Endometrium (tissue), 2 donors: ENCODE measurements around the gene FGF2.
"Not testable (repeated sequence)": the region's sequence is repeated elsewhere in the genome, so short reads cannot be mapped to it uniquely, and the experiment has no call there.

Experiments used
- FAIRE-seq: peaks from 2 replicates; lab custom pipeline; 2012; peaks lifted over from hg19 to GRCh38; lab: Jason Lieb, UNC
- donor health status: control.
- donor health status: control.

FGF2 gene

DNA sequence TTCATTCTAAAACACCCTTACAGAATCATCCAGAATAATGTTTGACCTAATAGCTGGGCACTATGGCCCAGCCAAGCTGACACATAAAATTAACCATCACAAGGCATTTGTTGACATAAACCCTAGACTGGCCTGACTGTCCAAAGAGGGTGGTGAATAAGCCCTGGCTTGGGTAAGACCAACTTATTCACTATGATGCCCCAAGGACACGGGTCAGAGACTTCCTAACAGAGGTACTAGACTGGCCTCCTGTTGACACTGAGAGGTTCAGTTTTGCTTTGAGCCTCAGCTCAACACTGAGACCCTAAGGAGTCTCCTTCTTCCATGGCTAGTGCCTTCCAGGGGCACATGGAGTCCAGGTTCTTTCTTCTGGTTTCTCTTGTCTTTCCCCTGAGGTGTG is 21.3 kb downstream of the FGF2 start:
- FAIRE-seq, result no peak

DNA sequence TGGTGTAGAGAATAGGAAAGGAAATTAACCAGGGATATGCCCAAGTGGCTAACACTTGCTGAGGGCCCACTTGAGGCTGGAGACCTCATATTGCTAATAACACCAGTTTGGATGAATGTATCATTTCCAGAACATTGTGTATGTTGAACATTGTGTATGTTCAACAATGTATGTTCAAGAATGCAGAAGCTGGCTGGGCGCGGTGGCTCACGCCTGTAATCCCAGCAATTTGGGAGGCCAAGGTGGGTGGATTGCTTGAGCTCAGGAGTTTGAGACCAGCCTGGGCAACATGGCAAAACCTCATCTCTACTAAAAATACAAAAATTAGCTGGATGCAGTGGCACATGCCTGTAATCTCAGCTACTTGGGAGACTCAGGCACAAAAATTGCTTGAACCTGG is 23.2 kb downstream of the FGF2 start:
- not testable (repeated sequence) for FAIRE-seq

DNA sequence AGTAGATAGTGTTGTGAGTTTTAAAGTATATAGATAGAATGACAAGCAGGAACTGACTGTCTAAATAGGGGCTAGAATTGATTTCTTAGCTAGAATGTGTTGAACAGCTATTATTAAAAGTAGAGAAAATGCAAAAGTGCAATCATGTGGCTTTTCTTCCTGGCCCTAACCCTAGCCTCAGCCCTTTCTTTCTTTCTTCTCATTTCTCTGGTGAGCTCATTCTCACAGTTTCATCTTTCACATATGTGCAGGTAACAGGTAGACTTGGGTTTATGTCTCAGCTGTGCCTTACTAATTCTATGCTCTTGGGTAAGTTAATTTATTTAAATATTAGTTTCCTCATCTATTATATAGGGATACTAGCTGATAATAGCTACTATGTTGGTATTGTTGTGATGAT is 24.9 kb downstream of the FGF2 start:
- no peak for FAIRE-seq

DNA sequence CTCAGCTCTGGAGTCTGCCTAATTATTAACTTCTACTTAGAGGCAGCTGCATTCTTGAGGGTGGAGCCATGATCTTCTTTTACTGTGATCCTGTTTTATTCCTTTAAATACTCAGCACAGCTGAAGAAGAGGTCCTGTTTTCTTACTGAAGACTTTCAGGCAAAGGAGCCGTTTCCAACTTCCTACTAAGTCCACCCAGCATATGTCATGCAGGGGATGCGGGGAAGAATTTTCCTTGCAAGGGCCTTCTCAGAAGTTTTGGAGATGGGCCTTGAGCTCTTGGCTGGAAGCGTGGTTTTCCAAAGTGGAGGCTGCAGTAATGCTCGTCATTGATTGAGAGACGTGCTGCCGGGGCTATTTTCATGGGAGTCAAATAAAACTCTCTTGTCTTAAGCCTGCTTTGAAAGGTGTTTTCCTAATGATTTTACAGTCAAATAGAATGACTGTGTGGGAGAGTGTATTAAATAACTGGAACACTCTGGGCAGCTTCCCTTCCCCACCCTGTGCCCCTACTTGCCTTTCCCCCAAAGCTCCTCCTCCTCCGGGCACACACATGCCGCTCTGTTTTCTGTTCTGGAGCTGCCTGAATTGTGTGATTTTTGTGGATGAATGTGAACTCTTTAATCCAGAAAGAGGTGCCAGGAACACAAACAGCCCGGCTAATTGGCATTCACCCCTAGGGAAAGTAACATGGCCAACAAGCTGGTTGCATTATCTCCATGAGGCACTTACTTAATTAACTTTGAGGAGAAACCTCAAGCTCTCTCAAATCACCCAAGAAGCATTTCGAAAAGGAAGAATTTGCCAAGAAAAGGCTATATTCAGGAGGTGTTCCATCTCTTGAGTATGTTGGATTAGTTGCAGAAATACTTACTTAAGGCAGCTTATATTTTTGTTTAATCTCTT is 28.1 kb downstream of the FGF2 start:
- no peak for FAIRE-seq

DNA sequence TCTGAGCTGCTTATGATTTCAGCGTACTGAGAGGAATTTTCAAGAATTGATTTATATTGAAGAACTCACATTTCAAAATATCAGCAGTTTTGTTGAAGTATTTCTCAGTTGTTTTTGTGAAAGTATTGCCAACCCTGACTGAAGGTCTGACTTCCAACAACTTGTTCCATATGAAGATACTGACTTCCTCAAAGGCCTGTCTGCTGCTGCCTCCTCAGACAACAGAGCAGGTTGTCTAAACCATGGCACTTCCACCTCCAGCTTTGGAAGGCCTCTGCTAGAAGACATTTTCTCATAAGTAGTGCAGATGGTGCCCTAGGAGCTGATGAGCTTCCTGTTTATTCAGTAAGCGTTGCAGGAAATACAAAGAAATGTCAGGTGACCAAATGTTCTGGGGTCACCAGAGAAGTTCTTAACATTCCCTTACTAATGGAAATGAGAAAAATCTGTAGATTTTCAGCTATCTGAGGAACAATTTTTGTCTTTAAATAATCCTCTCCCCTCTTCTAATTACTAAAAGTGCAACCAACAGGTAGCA is 28.8 kb downstream of the FGF2 start:
- FAIRE-seq, result no peak

DNA sequence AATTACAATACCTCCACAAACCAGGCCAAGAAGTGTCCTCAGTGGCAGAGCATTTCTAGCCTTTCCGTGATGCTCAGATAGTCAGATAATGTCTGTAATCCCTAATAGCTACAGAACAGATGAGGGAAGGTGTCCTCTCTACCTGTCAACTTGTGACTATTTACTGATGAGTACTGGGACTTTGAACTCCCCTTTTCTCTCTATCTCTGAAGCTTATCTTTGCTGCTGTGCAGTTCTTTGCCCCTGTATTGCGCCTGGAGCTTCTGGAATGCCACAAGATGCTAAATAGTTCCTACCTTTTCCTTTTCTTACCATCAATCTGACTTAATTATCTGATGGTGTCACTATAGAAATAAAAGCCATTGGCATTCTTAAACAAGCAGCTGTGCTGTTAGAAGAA is 30.5 kb downstream of the FGF2 start:
- no peak for FAIRE-seq

DNA sequence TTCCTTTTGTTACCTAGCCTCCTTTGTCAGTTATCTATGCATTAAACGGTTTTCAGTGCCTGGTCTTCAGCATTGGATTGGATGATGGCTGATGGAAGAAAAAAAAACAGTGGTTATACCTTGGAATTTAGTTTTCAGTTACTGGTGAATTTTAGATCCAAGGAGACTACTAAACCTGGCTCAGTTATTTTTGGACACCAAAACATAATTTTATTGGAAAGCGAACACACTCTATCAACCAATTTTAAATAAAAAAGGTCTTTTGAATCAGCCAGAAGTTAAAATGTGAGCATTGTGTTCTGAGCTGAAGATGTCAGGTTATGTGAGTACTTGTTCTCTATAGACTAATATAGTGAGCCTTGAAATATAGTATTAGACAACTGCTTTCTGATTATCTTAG is 32.1 kb downstream of the FGF2 start:
- FAIRE-seq, result no peak

DNA sequence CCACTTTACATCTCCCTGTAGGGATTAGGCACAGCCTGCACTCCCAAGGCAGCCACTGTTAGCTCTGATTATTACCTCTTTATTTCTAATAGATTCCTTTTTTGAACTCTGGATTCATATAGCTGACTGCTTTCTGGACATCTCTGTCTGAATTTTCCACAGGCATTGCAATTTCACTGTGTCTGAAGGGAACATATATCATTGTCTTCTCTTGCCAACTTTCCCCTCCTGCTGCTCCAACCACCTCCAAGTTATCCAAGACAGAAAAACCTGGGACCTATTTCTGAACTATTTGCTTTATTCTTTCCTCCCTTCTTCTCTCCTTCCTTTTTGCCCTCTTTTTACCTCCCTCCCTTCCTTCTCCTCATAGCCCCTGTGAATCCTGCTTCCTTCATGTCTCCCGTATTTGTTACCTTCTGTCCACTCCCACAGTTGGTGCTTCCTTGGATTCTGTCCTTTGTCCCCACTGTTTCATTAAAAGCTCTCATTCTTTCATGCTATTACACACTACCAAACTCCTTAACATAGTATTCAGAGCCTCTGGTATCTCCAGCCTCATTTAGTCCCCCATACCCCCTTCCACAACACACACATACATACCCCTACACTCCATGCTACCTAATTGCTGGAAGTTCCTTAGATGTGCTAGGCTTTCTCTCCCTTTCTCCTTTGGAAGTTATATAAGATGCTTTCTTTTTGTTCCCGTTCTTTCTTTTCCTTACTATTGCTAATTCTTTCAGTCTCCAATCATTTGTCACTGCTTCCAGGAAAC is 34.7 kb downstream of the FGF2 start:
- FAIRE-seq, result no peak

DNA sequence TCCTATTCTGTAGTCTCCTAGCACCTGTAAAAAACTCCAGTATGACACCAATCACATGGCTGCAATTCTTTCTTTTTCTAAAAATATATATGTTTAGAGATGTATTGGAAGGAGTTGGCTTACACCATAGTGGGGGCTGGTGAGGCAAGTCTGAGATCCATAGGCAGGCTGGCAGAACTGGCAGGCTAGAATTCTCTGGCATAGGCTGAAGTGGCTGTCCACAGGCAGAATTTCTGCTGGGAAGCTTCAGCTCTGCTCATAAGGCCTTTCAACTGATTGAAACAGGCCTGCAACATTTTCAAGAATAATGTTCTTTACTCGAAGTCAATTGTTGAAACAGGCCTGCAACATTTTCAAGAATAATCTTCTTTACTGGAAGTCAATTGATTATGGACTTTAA is 37.0 kb downstream of the FGF2 start:
- no peak for FAIRE-seq

DNA sequence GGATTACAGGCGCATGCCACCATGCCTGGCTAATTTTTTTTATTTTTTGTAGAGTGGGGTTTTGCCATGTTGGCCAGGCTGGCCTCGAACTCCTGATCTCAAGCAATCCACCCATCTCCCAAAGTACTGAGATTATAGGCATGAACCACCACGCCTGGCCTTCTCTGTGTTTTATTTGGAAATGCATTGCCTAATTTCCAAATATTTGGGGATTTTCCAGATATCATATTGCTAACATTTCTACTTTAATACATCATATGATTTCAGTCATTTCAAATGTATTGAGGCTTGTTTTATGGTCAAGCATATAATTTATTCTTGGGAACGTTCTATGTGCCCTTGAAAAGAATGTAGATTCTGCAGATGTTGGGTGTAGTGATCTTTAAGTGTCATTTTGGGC is 38.8 kb downstream of the FGF2 start:
- FAIRE-seq, result no peak

DNA sequence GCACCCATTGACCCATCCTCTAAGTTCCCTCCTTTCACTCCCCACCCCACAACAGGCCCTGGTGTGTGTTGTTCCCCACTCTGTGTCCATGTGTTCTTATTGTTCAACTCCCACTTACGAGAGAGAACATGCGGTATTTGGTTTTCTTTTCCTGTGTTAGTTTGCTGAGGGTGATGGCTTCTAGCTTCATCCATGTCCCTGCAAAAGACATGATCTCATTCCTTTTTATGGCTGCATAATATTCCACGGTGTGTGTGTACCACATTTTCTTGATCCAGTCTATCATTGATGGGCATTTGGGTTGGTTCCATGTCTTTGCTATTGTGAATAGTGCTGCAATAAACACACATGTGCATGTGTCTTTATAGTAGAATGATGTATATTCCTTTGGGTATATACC is 41.6 kb downstream of the FGF2 start:
- FAIRE-seq, result not testable (repeated sequence)

DNA sequence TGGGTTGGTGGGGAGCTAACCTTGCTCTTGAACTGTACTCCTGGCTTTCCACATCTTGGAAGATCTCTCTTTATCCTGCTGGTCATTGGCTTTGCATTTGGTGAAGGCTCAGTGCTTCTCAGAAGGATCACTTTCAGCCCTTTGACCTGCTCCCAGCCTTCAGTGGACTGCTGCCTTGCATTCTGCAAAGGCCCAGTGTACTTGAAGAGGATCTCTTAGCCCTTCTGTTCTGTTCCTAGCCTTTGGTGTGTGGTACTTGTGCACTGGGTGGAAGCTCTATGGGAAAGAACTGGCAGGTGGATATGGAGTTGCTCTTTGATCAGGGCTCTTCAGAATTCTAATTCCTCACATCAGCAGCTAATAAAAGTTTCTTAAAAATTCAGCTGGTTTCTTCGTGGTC is 46.5 kb downstream of the FGF2 start:
- no peak for FAIRE-seq

DNA sequence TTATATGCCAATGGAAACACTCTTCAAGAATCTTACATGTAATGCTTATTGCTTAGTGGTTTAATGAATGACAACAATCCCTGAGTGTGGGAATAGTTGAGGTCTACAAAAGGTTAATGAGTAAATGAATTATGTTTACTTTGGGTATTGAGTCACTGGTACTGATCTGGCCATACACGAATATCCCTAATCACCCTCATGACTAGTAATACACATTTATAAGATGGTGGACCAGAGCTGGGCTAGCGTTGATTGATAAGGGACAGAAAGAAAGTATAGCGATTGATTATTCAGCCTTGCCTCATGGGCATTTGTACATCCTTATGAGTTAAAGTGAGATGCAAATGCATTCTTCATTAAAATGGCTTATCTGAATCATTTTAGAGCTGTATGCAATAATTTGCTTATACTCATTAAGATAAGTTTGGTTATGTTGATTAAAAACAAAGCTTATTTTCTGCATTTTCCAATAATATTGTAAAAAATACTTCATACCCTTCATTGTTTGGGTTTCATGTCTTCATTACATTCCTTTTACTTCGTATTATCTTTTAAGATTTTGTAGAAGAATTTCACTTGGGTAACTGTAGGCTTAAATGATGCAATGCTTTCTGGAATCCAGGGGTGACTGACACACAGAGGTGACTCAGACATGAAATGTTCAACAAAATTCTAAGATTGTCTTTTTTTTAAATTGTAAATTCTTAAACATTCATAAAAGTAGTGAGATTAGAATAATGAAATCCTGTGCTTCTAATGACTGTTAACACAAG is 47.4 kb downstream of the FGF2 start:
- FAIRE-seq, result no peak

DNA sequence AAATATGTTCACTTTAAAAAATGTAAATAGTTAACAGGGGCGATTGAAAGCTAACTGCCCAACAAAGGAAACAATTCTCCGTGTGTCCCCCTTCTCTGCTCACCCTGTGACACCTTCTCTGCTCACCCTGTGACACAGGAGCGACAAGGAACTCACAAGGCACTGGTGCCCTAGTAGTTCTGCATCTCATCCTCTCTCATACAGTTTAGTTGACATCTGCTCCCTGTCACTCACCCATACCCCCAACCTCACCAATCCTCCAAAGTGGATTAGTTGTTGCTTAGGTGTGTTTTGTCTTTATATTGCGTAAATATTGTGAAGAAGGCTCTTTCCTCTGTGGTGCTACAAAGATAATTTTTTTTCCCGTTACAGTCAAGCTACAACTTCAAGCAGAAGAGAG is 49.3 kb downstream of the FGF2 start:
- FAIRE-seq, result no peak

DNA sequence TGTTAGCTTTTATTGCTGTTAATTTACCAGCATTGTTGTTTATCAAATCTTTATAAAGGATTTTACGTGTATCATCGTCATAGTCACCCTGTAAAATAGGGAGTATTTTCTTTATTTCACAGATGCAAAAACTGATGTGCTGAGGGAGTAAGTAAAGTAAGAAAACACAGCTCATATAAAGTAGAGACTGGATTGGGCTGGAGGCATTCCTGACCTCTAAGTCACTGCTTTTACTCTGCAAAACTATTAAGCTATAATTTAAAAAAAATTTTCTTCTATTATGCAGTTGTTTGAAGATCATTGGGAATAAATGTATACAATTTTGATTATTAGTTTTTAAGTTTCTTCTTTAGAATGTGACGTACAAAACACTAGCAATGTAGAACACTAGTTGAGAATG is 49.8 kb downstream of the FGF2 start:
- FAIRE-seq, result no peak

DNA sequence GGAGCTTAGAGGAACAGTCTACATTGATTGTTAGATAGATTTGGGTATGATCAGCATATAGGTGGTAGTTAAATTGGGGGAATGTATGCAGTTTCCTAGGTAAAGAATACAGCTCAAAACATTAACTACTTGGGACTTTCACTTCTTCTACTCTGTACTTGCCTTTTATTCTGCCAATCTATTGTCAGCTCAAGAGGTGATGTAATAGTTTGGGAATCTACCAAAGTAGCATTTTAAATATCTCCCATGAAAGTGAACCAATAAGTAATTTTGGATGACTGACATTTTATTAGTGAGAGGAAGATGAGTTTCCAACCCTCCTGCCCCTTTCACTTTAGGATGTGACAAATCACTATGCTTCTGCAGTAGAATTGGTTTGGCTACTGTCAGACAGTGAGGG is 52.4 kb downstream of the FGF2 start:
- FAIRE-seq, result no peak

DNA sequence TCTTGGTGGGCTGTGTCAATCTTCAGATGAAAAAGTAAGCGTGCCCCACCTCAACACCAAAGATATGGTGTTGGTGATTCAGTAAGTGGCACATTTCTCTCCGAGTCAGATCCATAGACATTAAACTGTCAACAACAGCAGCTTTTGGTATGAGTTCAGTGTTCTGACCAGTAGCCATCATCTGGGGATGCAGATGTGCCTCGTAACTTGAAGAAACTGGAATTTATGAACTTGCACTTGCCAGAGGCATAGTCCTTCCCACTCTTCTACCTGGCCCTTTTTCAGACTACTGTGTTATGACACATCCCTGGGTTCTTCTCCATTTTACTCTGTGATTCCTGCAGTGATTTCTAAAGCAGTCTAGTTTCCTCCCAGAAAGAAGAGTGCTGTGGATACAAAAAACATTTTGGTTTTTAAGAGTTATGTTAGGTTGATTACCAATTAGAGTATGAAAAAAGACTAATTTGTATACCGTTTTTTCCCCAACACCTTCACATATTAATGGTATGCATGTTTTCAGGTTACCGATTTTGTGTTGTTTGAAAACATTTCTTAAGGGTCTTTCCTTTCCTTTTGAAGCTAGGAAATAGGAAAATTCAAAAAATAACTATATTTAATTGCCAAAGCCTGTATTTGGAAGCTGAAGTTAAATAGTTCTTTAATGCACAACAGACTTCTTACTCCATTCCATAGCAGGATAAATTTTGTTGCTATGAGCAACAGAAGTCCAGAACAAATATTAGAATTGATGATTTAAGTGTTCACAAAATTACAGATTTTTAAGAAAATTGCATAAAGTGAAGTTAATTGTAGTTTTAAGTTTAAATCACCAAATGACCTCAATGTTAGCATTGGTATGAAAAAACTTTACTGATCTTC is 56.5 kb downstream of the FGF2 start:
- FAIRE-seq, result no peak

DNA sequence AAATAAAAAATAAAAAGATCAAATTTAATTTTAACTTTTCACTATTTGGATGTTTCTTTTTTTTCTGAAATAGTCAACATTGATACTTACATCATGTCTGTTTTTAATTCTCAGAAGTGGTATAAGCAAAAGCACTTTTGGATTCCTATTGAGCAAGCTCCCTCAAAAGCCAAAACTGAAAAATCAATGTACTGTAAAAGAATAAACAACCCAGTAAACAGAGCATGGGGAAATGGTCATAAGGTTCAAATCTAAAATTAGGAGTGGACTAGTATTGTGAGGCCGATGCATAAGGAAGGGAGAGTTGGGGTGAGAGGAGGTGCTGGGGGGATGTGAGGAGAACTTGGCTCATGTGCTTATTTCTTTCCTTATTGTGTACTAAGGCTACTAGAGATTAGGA is 57.9 kb downstream of the FGF2 start:
- no peak for FAIRE-seq

DNA sequence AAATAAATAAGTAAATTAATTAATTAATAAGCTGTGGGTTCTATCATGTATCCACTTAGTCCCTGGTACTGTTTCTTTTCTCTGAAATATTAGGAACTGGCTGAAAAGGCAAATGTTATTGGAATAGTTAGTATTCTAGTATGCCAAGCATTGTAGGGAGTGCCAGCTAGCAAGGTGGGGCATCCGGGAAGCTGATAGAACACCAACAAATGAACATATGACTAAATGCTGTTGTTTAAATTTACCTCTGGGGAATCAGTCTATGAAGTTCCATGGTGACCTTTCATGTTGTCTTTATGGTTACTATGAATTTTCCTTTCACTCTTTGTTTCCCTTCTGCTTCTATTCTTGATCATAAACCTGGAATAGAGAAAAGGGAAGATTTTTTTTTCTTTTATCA is 63.1 kb downstream of the FGF2 start:
- FAIRE-seq, result no peak

DNA sequence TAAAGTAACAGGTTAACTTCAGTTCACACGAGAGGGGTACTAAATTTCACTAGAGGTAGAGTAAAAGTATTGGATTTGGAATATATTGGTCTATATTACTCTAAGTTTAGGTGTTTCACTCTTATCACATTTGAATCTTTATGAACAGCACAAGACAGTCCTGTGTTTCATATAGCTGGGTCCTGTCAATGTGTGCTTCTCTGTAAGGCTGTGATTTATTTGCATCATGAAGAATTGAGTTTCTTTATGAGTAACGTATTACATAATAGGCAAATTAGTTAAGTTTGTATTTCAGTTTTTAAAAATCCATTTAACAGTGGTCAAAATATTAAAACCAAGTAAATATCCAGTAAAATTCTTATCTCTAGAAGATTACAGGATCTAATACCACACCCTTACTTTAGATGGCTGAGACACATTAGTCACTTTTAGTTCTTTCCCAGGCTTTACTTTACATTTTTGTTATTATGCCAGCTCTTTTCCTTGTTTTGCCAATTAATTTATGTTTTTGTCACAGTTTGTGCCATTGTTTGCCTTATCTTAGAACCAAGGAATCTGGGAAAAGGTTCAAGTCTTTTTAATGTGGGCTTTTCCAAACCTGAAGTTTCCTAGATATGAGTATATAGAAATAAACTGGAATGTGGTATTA is 63.6 kb downstream of the FGF2 start:
- FAIRE-seq, result no peak

DNA sequence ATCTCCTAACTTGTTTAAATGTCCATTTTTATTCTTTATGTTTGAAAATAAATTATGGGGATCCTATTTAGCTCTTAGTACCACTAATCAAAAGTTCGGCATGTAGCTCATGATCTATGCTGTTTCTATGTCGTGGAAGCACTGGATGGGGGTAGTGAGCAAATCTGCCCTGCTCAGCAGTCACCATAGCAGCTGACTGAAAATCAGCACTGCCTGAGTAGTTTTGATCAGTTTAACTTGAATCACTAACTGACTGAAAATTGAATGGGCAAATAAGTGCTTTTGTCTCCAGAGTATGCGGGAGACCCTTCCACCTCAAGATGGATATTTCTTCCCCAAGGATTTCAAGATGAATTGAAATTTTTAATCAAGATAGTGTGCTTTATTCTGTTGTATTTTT is 68.2 kb downstream of the FGF2 start:
- FAIRE-seq, result no peak
